ENCODE results near the gene VPS51. TPM values are rescaled to one million over a fixed set of nuclear protein-coding genes. Genes with fewer than 3 reads are reported as not detected.

Gene VPS51
- total RNA-seq, 1 donor from 2014 or later: 92.2 TPM

GRCh38 chr11:65150509-65151299 lies 54.7 kb downstream of the VPS51 start:
- intact Hi-C loops (cut with micrococcal nuclease): no loop called here
- Histone ChIP-seq H3K27ac (replicated peaks) (peak overlapping the region; percentile 77), H3K4me3 (peak overlapping the region; percentile 17), H3K36me3 (no peaks in the 10 kb centered on the region), H3K27me3 (ENCODE audit: low read depth) (no peaks in the 10 kb centered on the region), H3K4me1 (peaks cover 18% of the 10 kb centered on the region), H3K9me3 (replicated peaks) (peaks cover 10% of the 10 kb centered on the region)
- no peak for TF ChIP-seq CTCF (IDR thresholded peaks at IDR 0.05; ENCODE audit: borderline replicate concordance)
- peak; percentile 83 for DNase-seq

DNA sequence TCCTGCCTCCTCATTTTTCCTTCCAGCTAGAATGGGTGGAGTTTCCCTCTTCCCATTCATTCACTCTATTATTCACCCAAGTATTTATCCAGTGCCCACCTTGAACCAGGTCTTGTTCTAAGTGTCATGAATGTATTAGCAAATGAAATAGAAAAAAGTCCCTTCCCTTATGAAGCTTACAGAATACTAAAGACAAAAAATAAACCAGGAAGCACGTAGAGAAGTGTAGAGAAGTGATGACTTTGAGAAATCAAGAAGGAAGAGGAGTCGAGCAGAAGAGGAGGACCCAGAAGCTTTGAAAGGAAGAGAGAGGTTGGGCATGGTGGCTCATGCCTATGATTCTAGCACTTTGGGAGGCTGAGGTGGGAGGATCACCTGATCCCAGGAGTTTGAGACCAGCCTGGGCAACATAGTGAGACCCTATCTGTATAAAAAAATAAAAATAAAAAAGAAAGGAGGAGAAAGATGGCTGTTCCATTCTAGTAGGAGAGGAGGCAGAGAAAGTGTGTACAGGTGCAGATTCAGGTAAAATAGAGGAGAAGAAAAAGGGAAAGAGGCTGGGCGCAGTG lies 55.4 kb downstream of the VPS51 start:
- DNase-seq: no peak
- no peaks in the 10 kb centered on the region for H3K36me3 ChIP-seq
- intact Hi-C loops (cut with micrococcal nuclease): no loop called here
- H3K27me3 ChIP-seq (ENCODE audit: low read depth): no peaks in the 10 kb centered on the region
- H3K4me3 ChIP-seq: no peak overlapping the region
- peak overlapping the region; percentile 77 for H3K27ac ChIP-seq (replicated peaks)
- peaks cover 18% of the 10 kb centered on the region for H3K4me1 ChIP-seq
- H3K9me3 ChIP-seq (replicated peaks): peaks cover 10% of the 10 kb centered on the region
- TF ChIP-seq CTCF (IDR thresholded peaks at IDR 0.05; ENCODE audit: borderline replicate concordance): no peak

- intact Hi-C loops (cut with micrococcal nuclease): no loop called here
- no peak for TF ChIP-seq CTCF (IDR thresholded peaks at IDR 0.05; ENCODE audit: borderline replicate concordance)
- Histone ChIP-seq H3K36me3 (no peaks in the 10 kb centered on the region), H3K4me1 (peaks cover 18% of the 10 kb centered on the region), H3K27me3 (ENCODE audit: low read depth) (no peaks in the 10 kb centered on the region), H3K4me3 (no peak overlapping the region), H3K9me3 (replicated peaks) (peaks cover 7% of the 10 kb centered on the region), H3K27ac (replicated peaks) (no peak overlapping the region)
- no peak for DNase-seq
Measured at GRCh38 chr11:65152122-65152521, 56.1 kb downstream of the VPS51 start.

GRCh38 chr11:65156256-65156655 lies 60.2 kb downstream of the VPS51 start:
- Histone ChIP-seq H3K27ac (replicated peaks) (no peak overlapping the region), H3K4me3 (no peak overlapping the region), H3K9me3 (replicated peaks) (no peaks in the 10 kb centered on the region), H3K4me1 (peaks cover 5% of the 10 kb centered on the region), H3K27me3 (ENCODE audit: low read depth) (no peaks in the 10 kb centered on the region), H3K36me3 (no peaks in the 10 kb centered on the region)
- no peak for DNase-seq
- no peak for TF ChIP-seq CTCF (IDR thresholded peaks at IDR 0.05; ENCODE audit: borderline replicate concordance)
- intact Hi-C loops (cut with micrococcal nuclease): no loop called here

- no peaks in the 10 kb centered on the region for H3K9me3 ChIP-seq (replicated peaks)
- H3K36me3 ChIP-seq: no peaks in the 10 kb centered on the region
- no peaks in the 10 kb centered on the region for H3K4me1 ChIP-seq
- TF ChIP-seq CTCF (IDR thresholded peaks at IDR 0.05; ENCODE audit: borderline replicate concordance): no peak
- no peak overlapping the region for H3K27ac ChIP-seq (replicated peaks)
- H3K27me3 ChIP-seq (ENCODE audit: low read depth): no peaks in the 10 kb centered on the region
- no peak for DNase-seq
- H3K4me3 ChIP-seq: no peak overlapping the region
- intact Hi-C loops (cut with micrococcal nuclease): no loop called here
Measured at GRCh38 chr11:65156926-65157325, 60.9 kb downstream of the VPS51 start.

Data from left ventricle myocardium inferior (tissue), 1 donor.